Natural killer cell treated with Interleukin-12 subunit alpha and Interleukin-12 subunit beta and Interleukin-15 and Interleukin-18, amount 100 ng/mL, for 72 hours (primary cell): ENCODE measurements around the gene DENND5B. TPM values are rescaled to one million over a fixed set of nuclear protein-coding genes. Genes with fewer than 3 reads are reported as not detected.

Source experiments
- ATAC-seq, 2 donors: fragments of 150-1000 bp; cut with Tn5 transposase in 1 of 2; sonication (Bioruptor Pico), chemical (Tn5 transposase) in 1 of 2; 2 replicates each; pipeline ENCODE4 v1.10.0; 2021
- DNase-seq: peaks from one replicate; pipeline ENCODE4 v3.0.0; 2022; ENCODE audit warnings: low spot score
- H3K27ac Mint-ChIP-seq, 2 donors: 1 replicate in 1 of 2; 2 replicates in 1 of 2; pipeline ENCODE4 v1.8.0; 2022; ENCODE audit warnings: mixed read lengths in 2 of 2, mild to moderate bottlenecking in 1 of 2, moderate library complexity in 1 of 2
- H3K27me3 Mint-ChIP-seq, 2 donors: 1 replicate in 1 of 2; 2 replicates in 1 of 2; pipeline ENCODE4 v1.8.0; 2022; ENCODE audit warnings: mixed read lengths in 2 of 2
- H3K36me3 Mint-ChIP-seq: one replicate; pipeline ENCODE4 v1.8.0; 2022; ENCODE audit warnings: mixed read lengths
- H3K4me1 Mint-ChIP-seq, 2 donors: 1 replicate in 1 of 2; 2 replicates in 1 of 2; pipeline ENCODE4 v1.8.0; 2022; ENCODE audit warnings: low read depth in 2 of 2, mixed read lengths in 2 of 2, mild to moderate bottlenecking in 1 of 2
- H3K4me3 Mint-ChIP-seq: one replicate; pipeline ENCODE4 v1.8.0; 2022; ENCODE audit warnings: mixed read lengths
- H3K9me3 Mint-ChIP-seq: 2 replicates; pipeline ENCODE4 v1.8.0; 2022; ENCODE audit warnings: mixed read lengths
- total RNA-seq, 2 donors: library from RNA; stranded (reverse); gene quantifications; one replicate each; pipeline ENCODE4 v1.2.3, GENCODE V29; 2022

DENND5B gene
- total RNA-seq, 2 donors from 2014 or later: 0.05 to 0.95 TPM

DNA sequence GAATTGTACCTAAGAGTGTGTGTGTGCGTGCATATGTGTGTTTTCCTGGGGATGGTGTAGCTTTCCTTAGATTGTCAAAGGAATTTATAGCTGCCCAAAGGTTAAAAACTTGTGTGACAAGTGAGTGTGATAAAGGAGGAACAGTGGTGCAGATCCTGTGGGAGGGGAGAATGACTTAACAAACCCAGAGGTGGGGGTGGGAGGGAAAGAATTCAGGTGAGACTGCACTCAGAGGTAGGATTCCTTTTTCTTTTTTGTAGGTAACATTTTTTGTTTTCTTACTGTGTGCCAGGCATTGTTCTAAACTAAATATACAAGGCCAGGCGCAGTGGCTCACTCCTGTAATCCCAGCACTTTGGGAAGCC is 219.7 kb downstream of the DENND5B start:
- no peak overlapping the region for H3K4me3 Mint-ChIP-seq
- no peak overlapping the region for H3K27ac Mint-ChIP-seq
- H3K9me3 Mint-ChIP-seq: no peaks in the 10 kb centered on the region
- DNase-seq (no peak), ATAC-seq (no peak)
- no peaks in the 10 kb centered on the region for H3K36me3 Mint-ChIP-seq
- H3K4me1 Mint-ChIP-seq: no peaks in the 10 kb centered on the region
- no peaks in the 10 kb centered on the region for H3K27me3 Mint-ChIP-seq

- no peaks in the 10 kb centered on the region for H3K4me1 Mint-ChIP-seq
Observed at GRCh38 chr12:31370531-31371255, 220.2 kb downstream of the DENND5B start.

DNA sequence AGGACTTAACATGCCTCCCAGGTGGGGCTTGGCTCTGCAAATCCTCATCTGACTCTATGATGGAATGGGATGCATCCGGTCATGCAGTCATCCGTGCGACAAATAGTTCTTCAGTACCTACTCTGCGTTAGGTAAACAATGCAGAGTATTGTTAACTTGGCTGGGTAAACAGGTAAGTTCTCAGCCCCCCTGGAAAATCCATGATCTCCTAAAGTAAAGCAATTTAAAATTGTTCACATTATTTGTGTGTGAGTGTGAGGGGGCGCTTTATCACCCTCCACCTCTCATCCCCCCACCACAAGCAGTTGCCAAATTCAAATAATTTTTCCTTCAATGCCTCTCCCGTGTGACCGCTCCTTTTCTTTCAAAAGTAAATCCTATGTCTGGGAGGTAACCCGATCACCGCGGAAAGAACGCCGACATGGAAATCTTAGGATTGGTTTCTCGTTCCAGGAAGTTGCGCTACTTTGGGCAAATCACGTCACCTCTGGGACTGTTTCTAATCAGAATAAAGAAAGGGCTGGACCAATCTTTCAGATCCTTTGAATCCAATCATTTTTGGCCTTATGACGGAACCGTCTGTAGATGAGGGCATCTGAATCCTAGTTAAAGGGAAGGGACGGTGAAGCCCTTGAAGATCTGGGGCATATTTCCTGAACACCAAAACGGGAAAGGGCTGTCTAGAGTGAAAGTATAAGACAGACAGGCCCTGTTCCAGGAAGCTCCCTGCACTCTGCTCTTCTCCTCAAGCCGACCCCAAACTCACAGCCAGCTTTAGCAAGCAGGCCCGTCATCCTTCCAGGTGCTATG is 221.0 kb downstream of the DENND5B start:
- no peaks in the 10 kb centered on the region for H3K9me3 Mint-ChIP-seq
- H3K27me3 Mint-ChIP-seq: no peaks in the 10 kb centered on the region
- no peaks in the 10 kb centered on the region for H3K4me1 Mint-ChIP-seq
- no peaks in the 10 kb centered on the region for H3K36me3 Mint-ChIP-seq
- DNase-seq (no peak), ATAC-seq (no peak)
- H3K27ac Mint-ChIP-seq: no peak overlapping the region
- no peak overlapping the region for H3K4me3 Mint-ChIP-seq

More at GRCh38 chr12:31370531-31371255, 220.2 kb downstream of the DENND5B start:
- Mint-ChIP-seq H3K9me3 (no peaks in the 10 kb centered on the region), H3K4me3 (no peak overlapping the region), H3K27ac (no peak overlapping the region), H3K27me3 (no peaks in the 10 kb centered on the region), H3K36me3 (no peaks in the 10 kb centered on the region)
- DNase-seq (no peak), ATAC-seq (no peak)

GRCh38 chr12:31368666-31369361 is 222.1 kb downstream of the DENND5B start:
- no peaks in the 10 kb centered on the region for H3K27me3 Mint-ChIP-seq
- ATAC-seq (no peak), DNase-seq (no peak)
- no peaks in the 10 kb centered on the region for H3K9me3 Mint-ChIP-seq
- no peaks in the 10 kb centered on the region for H3K36me3 Mint-ChIP-seq
- H3K27ac Mint-ChIP-seq: no peak overlapping the region
- H3K4me3 Mint-ChIP-seq: no peak overlapping the region
- H3K4me1 Mint-ChIP-seq: peaks cover under 1 to 1% of the 10 kb centered on the region in 2 donors

DNA sequence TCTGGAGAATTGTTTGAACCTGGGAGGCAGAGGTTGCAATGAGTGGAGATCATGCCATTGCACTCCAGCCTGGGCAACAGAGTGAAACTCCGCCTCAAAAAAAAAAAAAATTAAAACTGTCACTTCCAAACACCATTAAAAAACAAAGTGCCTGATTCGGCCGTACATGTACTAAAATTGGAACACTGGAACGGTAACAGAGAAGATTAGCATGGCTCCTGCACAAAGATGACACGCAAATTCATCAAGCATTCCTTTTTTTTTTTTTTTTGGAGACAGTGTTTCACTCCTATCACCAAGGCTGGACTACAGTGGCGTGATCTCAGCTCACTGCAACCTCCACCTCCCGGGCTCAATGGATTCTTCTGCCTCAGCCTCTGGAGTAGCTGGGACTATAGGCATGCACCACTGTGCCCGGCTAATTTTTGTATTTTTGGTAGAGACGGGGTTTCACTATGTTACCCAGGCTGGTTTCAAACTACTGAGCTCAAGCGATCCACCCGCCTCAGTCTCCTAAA is 224.8 kb downstream of the DENND5B start:
- Mint-ChIP-seq H3K36me3 (no peaks in the 10 kb centered on the region), H3K4me1 (peaks cover 18 to 22% of the 10 kb centered on the region in 2 donors), H3K4me3 (no peak overlapping the region), H3K27me3 (no peaks in the 10 kb centered on the region), H3K27ac (no peak overlapping the region), H3K9me3 (no peaks in the 10 kb centered on the region)
- no peak for DNase-seq
- ATAC-seq: no peak

GRCh38 chr12:31363831-31364230 is 227.1 kb downstream of the DENND5B start:
- H3K9me3 Mint-ChIP-seq: no peaks in the 10 kb centered on the region
- ATAC-seq (no peak), DNase-seq (no peak)
- peak overlapping the region in 1 of 2 donors; percentile 88 for H3K27ac Mint-ChIP-seq
- no peaks in the 10 kb centered on the region for H3K27me3 Mint-ChIP-seq
- peaks cover 18 to 22% of the 10 kb centered on the region in 2 donors for H3K4me1 Mint-ChIP-seq
- no peaks in the 10 kb centered on the region for H3K36me3 Mint-ChIP-seq
- H3K4me3 Mint-ChIP-seq: no peak overlapping the region

DNA sequence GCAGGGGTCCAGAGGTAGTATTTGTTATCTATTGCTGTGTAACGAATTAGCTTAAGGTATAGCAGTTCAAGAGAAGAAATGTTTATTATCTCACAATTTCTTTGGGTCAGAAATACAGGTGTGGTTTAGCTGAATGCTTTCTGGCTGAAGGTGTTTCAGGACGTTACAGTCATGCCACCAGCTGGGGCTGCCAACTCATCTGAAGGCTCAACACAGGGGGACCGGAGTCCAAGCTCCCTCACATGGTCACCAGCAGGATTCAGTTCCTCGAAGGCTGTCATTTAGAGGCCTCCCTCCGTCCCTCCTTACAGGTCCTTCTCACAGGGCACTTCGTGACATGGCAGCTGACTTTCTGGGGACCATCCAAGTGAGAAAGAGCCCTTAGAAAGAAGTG is 227.5 kb downstream of the DENND5B start:
- Mint-ChIP-seq H3K27me3 (no peaks in the 10 kb centered on the region), H3K27ac (peak overlapping the region; percentile 82 to 88), H3K9me3 (no peaks in the 10 kb centered on the region), H3K4me1 (peaks cover 18 to 22% of the 10 kb centered on the region in 2 donors), H3K36me3 (no peaks in the 10 kb centered on the region), H3K4me3 (peak overlapping the region; percentile 79)
- DNase-seq (no peak), ATAC-seq (no peak)

- no peaks in the 10 kb centered on the region for H3K27me3 Mint-ChIP-seq
- DNase-seq (no peak), ATAC-seq (peak; percentile 78 to 79)
- peaks cover 18 to 22% of the 10 kb centered on the region in 2 donors for H3K4me1 Mint-ChIP-seq
- peak overlapping the region; percentile 79 for H3K4me3 Mint-ChIP-seq
- H3K27ac Mint-ChIP-seq: peak overlapping the region; percentile 82 to 88
- no peaks in the 10 kb centered on the region for H3K36me3 Mint-ChIP-seq
- no peaks in the 10 kb centered on the region for H3K9me3 Mint-ChIP-seq
Observed at GRCh38 chr12:31362759-31363415, 228.0 kb downstream of the DENND5B start.

GRCh38 chr12:31362115-31362758 is 228.7 kb downstream of the DENND5B start:
- Mint-ChIP-seq H3K4me3 (peak overlapping the region; percentile 79), H3K27me3 (no peaks in the 10 kb centered on the region), H3K27ac (peak overlapping the region; percentile 82 to 88), H3K9me3 (no peaks in the 10 kb centered on the region), H3K36me3 (no peaks in the 10 kb centered on the region), H3K4me1 (peaks cover 18 to 22% of the 10 kb centered on the region in 2 donors)
- ATAC-seq (peak; percentile 58 to 68), DNase-seq (no peak)

DNA sequence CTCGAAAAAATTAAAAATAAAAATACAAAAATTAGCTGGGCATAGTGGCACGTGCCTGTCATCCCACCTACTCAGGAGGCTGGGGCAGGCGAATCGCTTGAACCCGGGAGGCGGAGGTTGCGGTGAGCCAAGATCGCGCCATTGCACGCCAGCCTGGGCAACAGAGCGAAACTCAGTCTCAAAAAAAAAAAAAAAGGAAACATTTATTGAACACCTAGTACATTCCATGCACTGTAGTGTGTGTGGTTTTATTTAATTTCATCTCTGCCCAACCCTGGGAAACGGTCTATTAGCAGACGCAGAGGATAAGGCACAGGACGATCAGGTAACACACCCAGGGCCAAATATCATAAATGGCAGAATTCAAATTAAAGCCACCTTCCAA is 229.2 kb downstream of the DENND5B start:
- peak overlapping the region; percentile 79 for H3K4me3 Mint-ChIP-seq
- H3K27ac Mint-ChIP-seq: peak overlapping the region; percentile 82 to 88
- peaks cover 18 to 22% of the 10 kb centered on the region in 2 donors for H3K4me1 Mint-ChIP-seq
- H3K36me3 Mint-ChIP-seq: no peaks in the 10 kb centered on the region
- no peaks in the 10 kb centered on the region for H3K27me3 Mint-ChIP-seq
- H3K9me3 Mint-ChIP-seq: no peaks in the 10 kb centered on the region
- no peak for ATAC-seq
- DNase-seq: no peak

- no peaks in the 10 kb centered on the region for H3K9me3 Mint-ChIP-seq
- DNase-seq (no peak), ATAC-seq (no peak)
- H3K27ac Mint-ChIP-seq: no peak overlapping the region
- peaks cover 3 to 5% of the 10 kb centered on the region in 2 donors for H3K27me3 Mint-ChIP-seq
- no peaks in the 10 kb centered on the region for H3K36me3 Mint-ChIP-seq
- no peak overlapping the region for H3K4me3 Mint-ChIP-seq
- H3K4me1 Mint-ChIP-seq: no peaks in the 10 kb centered on the region
Observed at GRCh38 chr12:31355747-31356107, 235.2 kb downstream of the DENND5B start.

DNA sequence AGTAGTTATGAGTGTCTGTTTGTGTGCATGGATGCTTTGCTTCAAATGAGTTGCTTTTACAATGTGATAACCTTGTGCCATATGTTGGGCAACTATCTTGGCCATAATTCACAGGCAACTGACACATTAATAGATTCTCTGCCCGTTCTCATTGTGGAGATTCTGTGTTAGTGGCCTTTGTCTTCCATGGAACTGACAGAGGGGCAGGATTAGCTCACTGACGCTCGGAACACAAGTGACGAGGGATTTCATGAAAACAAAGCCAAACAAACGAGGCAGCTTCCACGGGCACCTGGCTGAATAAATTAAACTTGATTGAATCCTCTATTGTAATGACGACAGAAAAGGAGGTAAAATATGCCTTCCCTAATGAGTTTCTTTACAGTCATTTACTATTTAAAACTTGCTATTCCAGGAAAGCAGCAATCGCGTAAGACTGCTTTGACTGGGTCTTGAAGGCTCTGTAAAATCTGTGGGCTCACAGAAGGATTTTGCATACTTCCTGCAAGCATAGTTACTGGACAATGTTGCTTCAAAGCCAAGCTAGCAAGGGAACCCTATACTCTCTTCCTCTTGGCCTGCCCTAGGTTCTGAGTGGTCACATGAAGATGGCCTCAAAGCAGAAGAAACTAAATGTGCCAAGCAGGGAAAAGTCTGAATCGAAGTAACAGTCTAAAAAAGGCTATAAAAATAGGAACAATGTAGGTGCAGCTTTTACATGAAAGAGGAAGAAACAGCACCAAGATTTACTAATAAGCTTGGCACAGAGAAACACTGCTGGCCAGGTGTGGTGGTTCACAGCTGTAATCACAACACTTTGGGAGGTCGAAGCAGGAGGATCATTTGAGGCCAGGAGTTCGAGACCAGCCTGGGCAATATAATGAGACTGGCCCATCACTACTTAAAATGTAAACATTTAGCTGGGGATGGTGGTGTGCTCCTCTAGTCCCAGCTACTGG is 236.9 kb downstream of the DENND5B start:
- ATAC-seq (no peak), DNase-seq (no peak)
- Mint-ChIP-seq H3K27me3 (peaks cover 3 to 18% of the 10 kb centered on the region in 2 donors), H3K4me1 (no peaks in the 10 kb centered on the region), H3K27ac (no peak overlapping the region), H3K36me3 (no peaks in the 10 kb centered on the region), H3K9me3 (no peaks in the 10 kb centered on the region), H3K4me3 (no peak overlapping the region)
